ENCODE data around the gene STYK1.

STYK1 gene

DNA sequence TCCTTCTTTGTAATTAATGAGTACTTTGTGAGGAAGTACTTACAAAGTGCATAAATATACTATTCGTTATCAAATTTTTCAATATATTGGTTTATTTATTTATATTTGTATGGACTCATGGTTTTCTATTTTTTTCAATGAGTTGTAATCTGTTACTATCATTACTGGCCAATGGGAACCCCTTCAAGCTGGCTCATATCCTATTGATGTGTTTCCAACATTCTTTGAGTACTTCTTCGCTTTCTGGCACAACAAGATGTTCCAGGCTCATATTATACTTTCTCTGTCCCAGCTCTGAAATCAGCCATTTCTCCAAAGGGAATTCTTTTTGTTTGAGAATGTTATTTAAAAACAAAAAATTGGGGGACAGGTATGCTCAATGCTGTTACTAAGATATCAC lies 31.8 kb upstream of the STYK1 start:
- Histone ChIP-seq H3K4me1 (ENCODE audit: insufficient read depth, low read length) (no peaks in the 10 kb centered on the region), H3K4me2 (ENCODE audit: insufficient read depth, low read length) (no peak overlapping the region), H4K20me1 (ENCODE audit: insufficient read depth, low read length) (no peaks in the 10 kb centered on the region; the same call in 1 of the 2 replicates), H3K9me3 (ENCODE audit: insufficient read depth, low read length, severe bottlenecking) (no peaks in the 10 kb centered on the region), H3K36me3 (ENCODE audit: insufficient read depth, low read length) (peaks cover 77% of the 10 kb centered on the region), H3K79me2 (ENCODE audit: insufficient read depth, low read length) (no peaks in the 10 kb centered on the region), H3K4me3 (ENCODE audit: low read depth in 1 of 2, low read length in 2 of 2) (no peak overlapping the region), H3K27ac (ENCODE audit: low read length) (no peak overlapping the region), H2AFZ (ENCODE audit: low read depth, low read length) (no peak overlapping the region), H3K9ac (ENCODE audit: low read depth, low read length) (no peak overlapping the region), H3K27me3 (ENCODE audit: insufficient read depth, low read length, poor library complexity) (no peaks in the 10 kb centered on the region)
- no peak for ATAC-seq (ENCODE audit: insufficient read depth, low read depth)
- no peak for DNase-seq
- TF ChIP-seq EZH2 (IDR thresholded peaks at IDR 0.05; ENCODE audit: borderline replicate concordance, low read depth, low read length, severe bottlenecking), result no peak
- TF ChIP-seq, protein P1, sequence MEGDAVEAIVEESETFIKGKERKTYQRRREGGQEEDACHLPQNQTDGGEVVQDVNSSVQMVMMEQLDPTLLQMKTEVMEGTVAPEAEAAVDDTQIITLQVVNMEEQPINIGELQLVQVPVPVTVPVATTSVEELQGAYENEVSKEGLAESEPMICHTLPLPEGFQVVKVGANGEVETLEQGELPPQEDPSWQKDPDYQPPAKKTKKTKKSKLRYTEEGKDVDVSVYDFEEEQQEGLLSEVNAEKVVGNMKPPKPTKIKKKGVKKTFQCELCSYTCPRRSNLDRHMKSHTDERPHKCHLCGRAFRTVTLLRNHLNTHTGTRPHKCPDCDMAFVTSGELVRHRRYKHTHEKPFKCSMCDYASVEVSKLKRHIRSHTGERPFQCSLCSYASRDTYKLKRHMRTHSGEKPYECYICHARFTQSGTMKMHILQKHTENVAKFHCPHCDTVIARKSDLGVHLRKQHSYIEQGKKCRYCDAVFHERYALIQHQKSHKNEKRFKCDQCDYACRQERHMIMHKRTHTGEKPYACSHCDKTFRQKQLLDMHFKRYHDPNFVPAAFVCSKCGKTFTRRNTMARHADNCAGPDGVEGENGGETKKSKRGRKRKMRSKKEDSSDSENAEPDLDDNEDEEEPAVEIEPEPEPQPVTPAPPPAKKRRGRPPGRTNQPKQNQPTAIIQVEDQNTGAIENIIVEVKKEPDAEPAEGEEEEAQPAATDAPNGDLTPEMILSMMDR (IDR thresholded peaks at IDR 0.05; ENCODE audit: borderline replicate concordance, extremely low read depth, low read length, poor library complexity, severe bottlenecking), result no peak

DNA sequence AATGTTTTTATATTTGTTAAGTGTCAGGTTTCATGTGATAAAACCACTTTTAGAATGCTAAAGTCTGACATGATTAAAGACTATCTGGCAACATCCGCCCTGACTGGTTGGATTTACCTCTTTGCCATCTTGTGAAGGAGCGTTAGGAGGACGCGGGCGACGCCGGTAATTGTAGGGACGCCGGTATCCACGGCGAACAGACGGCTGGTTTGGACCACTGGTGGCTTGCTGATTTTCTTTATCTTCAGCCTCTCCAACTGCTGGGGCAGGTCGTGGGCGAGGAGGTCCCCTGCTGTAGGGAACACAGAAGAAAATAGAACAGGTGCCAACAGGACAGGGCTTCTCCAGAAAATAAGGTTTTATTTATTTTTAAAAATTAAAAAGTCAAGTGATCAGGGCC lies 28.0 kb upstream of the STYK1 start:
- no peaks in the 10 kb centered on the region for H3K79me2 ChIP-seq (ENCODE audit: insufficient read depth, low read length)
- H3K27me3 ChIP-seq (ENCODE audit: insufficient read depth, low read length, poor library complexity), result no peaks in the 10 kb centered on the region
- ATAC-seq (ENCODE audit: insufficient read depth, low read depth) (no peak), DNase-seq (no peak)
- H3K4me3 ChIP-seq (ENCODE audit: low read depth in 1 of 2, low read length in 2 of 2), result no peak overlapping the region
- no peak overlapping the region for H3K9ac ChIP-seq (ENCODE audit: low read depth, low read length)
- TF ChIP-seq, protein P1 (IDR thresholded peaks at IDR 0.05; ENCODE audit: borderline replicate concordance, extremely low read depth, low read length, poor library complexity, severe bottlenecking), result no peak
- no peak for TF ChIP-seq EZH2 (IDR thresholded peaks at IDR 0.05; ENCODE audit: borderline replicate concordance, low read depth, low read length, severe bottlenecking)
- H3K4me2 ChIP-seq (ENCODE audit: insufficient read depth, low read length), result no peak overlapping the region
- no peak overlapping the region for H2AFZ ChIP-seq (ENCODE audit: low read depth, low read length)
- peaks cover 3% of the 10 kb centered on the region; the same call in 1 of the 2 replicates for H4K20me1 ChIP-seq (ENCODE audit: insufficient read depth, low read length)
- no peaks in the 10 kb centered on the region for H3K4me1 ChIP-seq (ENCODE audit: insufficient read depth, low read length)
- H3K9me3 ChIP-seq (ENCODE audit: insufficient read depth, low read length, severe bottlenecking), result no peaks in the 10 kb centered on the region
- H3K27ac ChIP-seq (ENCODE audit: low read length), result no peak overlapping the region
- peaks cover 83% of the 10 kb centered on the region for H3K36me3 ChIP-seq (ENCODE audit: insufficient read depth, low read length)

DNA sequence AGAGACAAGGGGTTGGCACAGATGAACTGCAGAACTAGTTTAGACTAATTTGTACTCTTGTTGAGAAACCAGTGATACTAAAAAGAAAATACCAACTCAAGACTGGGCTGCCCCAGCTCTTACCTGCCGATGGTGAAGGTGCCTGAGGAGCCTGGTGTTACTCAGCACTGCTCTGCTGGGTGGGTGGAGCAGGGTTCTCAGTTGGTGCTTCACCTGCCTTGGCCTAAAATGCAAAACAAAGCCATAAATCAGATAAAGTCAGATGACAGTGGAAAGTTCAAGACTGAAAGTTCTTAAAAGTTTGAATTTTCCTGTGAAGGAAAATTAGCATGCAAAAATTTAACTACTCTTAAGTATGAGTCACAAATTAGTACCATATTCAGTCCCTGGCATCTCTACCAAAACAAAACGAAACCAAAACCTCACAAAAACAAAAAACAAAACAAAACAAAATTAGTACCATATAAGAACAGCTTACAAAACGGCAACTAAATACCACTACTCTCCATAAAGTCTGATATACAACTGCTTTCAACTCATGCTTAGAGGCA lies 27.4 kb upstream of the STYK1 start:
- Histone ChIP-seq H3K4me3 (ENCODE audit: low read depth in 1 of 2, low read length in 2 of 2) (no peak overlapping the region), H3K9ac (ENCODE audit: low read depth, low read length) (no peak overlapping the region), H3K79me2 (ENCODE audit: insufficient read depth, low read length) (no peaks in the 10 kb centered on the region), H2AFZ (ENCODE audit: low read depth, low read length) (no peak overlapping the region), H3K4me1 (ENCODE audit: insufficient read depth, low read length) (no peaks in the 10 kb centered on the region), H3K4me2 (ENCODE audit: insufficient read depth, low read length) (no peak overlapping the region), H3K27me3 (ENCODE audit: insufficient read depth, low read length, poor library complexity) (no peaks in the 10 kb centered on the region), H3K9me3 (ENCODE audit: insufficient read depth, low read length, severe bottlenecking) (no peaks in the 10 kb centered on the region), H3K36me3 (ENCODE audit: insufficient read depth, low read length) (peaks cover 79% of the 10 kb centered on the region), H3K27ac (ENCODE audit: low read length) (no peak overlapping the region), H4K20me1 (ENCODE audit: insufficient read depth, low read length) (peaks cover 3% of the 10 kb centered on the region; the same call in 1 of the 2 replicates)
- no peak for TF ChIP-seq EZH2 (IDR thresholded peaks at IDR 0.05; ENCODE audit: borderline replicate concordance, low read depth, low read length, severe bottlenecking)
- TF ChIP-seq, protein P1 (IDR thresholded peaks at IDR 0.05; ENCODE audit: borderline replicate concordance, extremely low read depth, low read length, poor library complexity, severe bottlenecking), result no peak
- DNase-seq (no peak), ATAC-seq (ENCODE audit: insufficient read depth, low read depth) (no peak)
